GM23248 (cell line): ENCODE measurements around the gene CEACAM19.

ENCODE experiments used
- EZH2 ChIP-seq: fragments of 200-600 bp; sonication (generic); IDR thresholded peaks from 2 replicates; pipeline ENCODE4 v1.6.1; 2018; ENCODE audit warnings: antibody characterized with exemption, mild to moderate bottlenecking; ENCODE audit not compliant: insufficient read depth, poor library complexity, severe bottlenecking
- EZH2phosphoT487 ChIP-seq: fragments of 200-600 bp; sonication (generic); IDR thresholded peaks from 2 replicates; pipeline ENCODE4 v1.6.1; 2018; ENCODE audit warnings: antibody characterized with exemption, moderate library complexity, mild to moderate bottlenecking, low read depth; ENCODE audit not compliant: insufficient read depth

DNA sequence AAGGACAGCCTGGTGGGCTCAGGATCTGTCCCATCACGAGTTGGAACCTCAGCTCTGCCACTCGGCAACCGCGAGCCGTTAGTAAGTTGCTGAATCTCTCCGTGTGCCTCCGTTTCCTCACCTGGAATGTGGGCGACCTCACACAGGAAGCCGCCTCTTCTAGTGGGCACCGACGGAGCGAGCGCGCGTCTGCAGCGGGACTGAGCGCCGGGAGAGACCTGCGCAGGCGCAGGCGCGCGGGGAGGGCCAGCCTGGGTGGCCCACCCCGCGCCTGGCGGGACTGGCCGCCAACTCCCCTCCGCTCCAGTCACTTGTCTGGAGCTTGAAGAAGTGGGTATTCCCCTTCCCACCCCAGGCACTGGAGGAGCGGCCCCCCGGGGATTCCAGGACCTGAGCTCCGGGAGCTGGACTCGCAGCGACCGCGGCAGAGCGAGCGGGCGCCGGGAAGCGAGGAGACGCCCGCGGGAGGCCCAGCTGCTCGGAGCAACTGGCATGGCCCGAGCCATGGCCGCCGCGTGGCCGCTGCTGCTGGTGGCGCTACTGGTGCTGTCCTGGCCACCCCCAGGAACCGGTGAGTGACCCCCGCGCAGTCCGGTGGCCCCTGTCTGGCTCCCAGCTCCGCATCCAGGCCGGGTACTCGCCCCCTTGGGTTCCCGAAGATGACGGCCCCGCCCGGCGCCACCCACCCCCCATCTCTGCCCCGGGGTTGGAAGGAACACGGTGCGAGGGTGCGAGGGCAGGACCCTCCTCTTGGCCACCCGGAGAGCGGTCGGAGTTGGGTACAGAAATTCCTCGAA lies 27.5 kb upstream of the CEACAM19 start, which contains the start of gene PVR:
- no peak for TF ChIP-seq EZH2
- no peak for TF ChIP-seq EZH2phosphoT487
